GM18508 (cell line): ENCODE data around the gene IGLON5.

ENCODE experiments used
- ATAC-seq: cut with Tn5 transposase; IDR thresholded peaks from one replicate; pipeline ENCODE4 v1.9.1; 2021; ENCODE audit warnings: moderate number of reproducible peaks; ENCODE audit not compliant: insufficient read depth, unreplicated experiment

Gene IGLON5

DNA sequence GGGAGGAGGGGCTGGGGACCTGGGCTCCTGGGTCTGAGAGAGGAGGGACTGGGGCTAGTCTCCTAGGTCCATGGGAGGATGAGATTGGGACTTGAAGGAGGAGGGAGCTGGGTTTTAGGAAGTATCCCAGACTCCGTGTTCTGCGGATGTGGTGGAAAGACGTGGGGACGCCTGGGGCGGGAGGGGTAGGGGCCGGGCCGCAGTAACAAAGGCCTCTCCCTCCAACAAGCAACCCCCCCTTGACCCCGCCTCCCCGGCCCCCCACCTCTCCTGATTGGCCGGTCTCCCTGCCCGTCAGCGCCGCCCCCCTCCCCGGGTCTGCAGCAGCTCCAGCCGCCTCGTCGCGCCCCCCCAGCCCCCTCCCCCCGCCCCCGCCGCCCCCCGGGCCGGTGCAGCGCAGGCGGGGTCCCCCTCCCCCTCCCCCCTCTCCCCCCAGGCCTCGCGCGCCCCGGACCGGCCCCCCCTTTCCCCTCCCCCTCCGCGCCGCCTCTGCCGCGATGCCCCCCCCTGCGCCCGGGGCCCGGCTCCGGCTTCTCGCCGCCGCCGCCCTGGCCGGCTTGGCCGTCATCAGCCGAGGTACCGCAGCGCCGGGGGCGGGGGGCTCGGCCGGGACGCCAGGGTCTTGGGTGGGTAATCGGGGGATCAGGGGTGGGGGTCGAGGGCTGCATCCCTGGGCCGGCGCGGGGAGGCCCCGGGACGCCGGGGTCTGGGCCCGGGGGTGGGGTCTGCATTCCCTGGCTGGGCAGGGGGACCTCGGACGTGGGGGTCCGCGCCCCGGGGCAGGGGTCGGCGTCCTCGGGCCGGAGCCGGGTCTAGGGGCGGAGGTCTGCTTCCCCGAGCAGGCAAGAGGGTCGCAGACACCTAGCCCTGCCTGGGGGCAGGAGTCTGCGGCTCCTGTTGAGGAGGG, at the start of gene IGLON5:
TSS of gene IGLON5 (plus strand) at position 294 of the 907 bp plus-strand sequence. CDS start at position 498, 204 bp downstream.
- no peak for ATAC-seq

GRCh38 chr19:51263808-51264207, 47.6 kb upstream of the IGLON5 start:
- ATAC-seq: no peak

DNA sequence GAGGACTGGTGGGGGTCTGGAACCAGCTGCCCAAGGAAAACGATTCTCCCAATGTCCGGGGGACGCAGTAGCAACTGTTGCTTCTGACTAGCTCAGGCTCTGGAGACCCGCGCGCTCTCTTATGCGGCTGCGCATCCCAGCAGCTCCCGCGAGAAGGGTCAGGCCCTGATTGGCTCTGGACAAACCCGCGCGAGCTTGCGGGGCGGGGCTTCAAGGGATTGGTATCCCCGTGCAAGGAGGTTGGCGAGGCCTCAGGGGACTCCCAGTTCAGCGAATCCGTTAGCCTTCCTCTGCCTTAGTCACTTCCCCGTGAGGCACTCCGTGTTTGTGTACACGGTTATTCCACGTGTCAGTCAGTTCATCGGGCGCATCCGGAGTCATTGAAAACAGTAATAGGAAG, 40.4 kb upstream of the IGLON5 start:
- ATAC-seq: no peak

GRCh38 chr19:51272183-51272810, 39.1 kb upstream of the IGLON5 start:
- ATAC-seq: no peak

DNA sequence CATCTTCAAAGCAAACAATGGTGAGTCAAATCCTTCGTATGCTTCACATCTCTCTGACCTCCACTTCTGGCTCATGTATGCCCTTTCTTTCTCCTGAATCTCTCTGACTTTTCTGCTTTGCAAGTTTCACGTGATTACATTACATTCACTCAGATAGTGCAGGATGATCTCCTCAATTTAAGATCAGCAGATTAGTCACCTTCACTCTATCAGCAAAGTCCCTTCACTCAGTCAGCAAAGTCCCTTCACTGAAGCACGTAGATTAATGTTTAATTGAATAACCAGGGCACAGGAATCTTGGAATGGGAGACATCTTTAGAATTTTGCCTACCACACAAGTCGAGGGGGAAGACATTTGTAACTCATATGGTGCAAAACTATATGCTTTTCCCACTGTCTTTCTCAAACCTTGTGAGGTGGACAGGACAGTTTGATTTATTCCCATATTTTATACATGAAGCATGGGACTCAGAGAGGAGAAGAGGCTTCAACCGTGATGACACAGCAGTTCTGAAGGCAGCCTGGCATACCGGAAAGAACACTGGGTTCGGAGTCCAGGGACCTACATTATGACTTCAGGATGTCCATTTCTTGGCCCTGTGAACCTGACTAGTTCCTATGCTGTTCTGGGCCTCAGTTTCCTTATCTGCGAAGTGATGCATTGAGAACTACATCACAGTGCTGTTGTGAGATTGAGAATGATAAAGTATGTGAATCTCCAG, 37.2 kb upstream of the IGLON5 start:
- no peak for ATAC-seq

DNA sequence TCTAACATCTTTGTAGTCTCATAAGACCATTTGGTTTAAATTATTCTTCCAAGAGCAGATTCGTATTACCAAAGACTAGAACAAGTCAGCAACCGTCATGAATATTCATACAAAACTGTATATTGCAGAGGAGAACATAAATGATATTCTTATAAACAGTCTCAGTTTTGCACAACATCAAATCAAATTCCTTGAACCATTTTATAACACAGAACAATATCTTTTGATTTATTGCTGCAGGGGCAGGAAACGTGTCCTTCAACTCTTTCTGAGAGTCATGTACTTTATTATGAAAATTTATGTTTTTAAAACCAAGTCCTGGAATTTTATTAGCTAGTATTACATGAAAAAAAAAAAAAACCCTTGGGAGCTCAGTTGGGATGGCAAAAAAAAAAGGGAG, 34.3 kb upstream of the IGLON5 start:
- no peak for ATAC-seq

GRCh38 chr19:51282335-51282734, 29.1 kb upstream of the IGLON5 start:
- ATAC-seq: no peak

DNA sequence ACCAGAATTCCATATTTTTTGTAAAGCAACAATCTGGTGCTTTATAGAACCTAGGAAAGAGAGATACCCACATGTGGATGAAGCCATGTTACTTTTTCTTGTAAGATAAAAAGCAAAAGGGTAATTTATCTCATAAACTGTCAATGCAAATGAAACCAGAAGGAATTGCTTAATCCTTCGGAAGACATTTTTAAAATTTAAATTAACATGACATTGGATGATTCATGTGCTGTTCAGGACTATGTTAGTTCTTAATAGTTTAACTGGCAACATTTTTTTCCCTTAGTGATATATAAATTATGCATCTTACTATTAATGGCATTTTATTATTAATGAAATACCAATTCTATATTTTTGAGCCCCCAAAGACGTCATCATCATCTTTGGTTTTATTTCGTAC, 25.8 kb upstream of the IGLON5 start:
- ATAC-seq: no peak

GRCh38 chr19:51289635-51290034, 21.8 kb upstream of the IGLON5 start:
- ATAC-seq: no peak

- no peak for ATAC-seq
Observed at GRCh38 chr19:51292971-51293370, 18.5 kb upstream of the IGLON5 start.

DNA sequence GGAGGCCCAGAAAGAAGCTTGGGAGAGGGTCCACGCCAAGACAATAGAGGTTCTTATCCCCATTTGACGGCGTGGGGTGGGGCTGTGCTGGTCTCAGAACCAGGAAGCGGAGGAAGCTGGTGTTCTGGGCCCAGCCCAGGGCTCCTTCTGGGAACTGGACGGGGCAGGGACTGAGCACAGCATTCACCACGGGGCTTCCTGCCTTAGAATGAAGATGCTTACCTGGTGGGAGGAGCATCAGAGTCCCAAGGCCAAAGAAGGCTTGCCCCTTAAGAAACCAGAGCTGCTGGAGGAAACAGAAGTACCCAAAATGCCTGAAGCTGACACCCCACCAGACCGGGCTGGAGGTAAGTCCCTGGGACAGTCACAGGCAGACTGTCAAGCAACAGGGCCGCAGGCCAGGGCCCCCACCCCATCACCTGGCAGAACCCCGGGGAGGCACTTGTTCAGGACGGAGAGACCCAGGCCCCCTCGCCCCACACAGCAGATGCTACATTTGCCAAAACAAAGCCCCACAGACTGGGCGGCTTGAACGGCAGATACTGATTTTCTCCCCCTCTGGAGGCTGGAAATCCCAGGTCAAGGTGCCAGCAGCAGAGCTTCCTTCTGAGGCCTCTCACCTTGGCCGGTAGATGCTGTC, 17.8 kb upstream of the IGLON5 start:
- no peak for ATAC-seq

DNA sequence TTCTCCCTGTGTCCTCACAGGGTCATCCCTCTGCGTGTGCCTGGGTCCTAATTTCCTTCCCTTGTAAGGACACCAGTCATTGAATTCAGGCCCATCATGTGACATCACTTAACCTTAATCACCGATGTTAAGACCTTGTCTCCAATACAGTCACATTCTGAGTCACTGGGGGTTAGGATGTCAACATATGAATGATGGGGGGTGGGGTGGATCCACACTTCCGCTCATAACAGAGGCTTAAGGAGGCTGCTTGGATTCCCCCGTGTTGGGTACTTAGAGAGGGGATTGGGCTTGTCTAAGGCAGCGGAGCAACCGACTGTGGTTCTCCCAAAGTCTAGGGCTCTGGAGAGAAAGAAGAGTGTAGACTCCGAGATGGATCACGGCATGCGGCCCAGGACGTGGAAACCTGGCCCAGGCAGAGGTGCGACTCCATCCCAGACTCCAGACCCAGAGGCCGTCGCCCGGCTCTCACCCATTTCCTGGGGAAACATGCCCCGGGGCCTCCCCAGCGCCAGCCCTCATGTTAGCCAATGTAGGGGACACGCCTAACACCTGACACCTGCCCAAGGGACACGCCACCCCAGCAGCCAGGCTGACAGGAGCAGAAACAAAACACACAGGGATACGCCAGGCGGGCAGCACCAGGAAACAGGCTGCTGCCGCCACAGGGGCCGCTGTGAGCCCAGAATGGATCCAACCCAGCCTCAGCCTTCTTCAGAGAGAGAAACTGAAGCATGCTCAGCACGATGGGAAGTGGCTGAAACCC, 17.1 kb upstream of the IGLON5 start:
- ATAC-seq: no peak

DNA sequence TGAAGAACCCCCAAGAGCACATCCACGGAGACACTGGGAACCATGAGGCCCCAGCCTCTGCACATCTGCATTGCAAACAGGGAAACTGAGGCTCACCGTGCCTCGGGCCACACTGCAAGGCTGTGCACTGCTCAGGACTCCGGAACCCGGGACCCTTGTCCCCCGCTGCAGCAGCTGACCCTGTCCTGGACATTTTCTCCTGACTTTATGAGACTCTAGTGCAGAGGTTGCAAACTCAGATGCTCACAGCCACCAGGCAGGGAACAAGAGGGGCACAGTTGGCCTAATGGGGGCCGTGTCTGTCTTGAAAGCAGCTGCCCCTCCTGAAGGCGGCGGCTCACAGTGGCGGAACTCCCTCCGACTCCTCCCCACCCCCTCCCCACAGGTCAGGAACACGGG, 16.5 kb upstream of the IGLON5 start:
- ATAC-seq: no peak

- ATAC-seq: no peak
Observed at GRCh38 chr19:51295382-51296126, 15.9 kb upstream of the IGLON5 start.

- no peak for ATAC-seq
Observed at GRCh38 chr19:51296336-51297093, 14.9 kb upstream of the IGLON5 start.

DNA sequence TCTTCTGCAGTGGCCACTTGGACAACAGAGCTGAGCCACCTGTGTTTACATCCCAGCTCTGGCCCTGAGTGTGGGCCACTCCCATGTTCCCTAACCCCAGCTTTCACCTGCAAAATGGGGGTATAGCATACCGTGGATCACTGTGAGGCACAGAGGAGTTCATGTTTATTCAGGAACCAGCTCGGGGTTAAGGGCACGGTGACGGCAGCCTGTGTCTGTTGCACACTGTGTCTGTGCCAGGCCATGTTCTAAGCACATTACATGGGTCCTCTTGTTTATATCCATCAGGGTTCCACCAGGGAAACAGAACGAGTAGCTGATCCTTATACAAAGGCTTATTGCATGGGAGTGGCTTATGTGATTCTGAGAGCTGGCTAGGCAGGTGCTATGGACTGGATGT, 14.0 kb upstream of the IGLON5 start:
- no peak for ATAC-seq

- no peak for ATAC-seq
Observed at GRCh38 chr19:51301266-51301665, 10.2 kb upstream of the IGLON5 start.

DNA sequence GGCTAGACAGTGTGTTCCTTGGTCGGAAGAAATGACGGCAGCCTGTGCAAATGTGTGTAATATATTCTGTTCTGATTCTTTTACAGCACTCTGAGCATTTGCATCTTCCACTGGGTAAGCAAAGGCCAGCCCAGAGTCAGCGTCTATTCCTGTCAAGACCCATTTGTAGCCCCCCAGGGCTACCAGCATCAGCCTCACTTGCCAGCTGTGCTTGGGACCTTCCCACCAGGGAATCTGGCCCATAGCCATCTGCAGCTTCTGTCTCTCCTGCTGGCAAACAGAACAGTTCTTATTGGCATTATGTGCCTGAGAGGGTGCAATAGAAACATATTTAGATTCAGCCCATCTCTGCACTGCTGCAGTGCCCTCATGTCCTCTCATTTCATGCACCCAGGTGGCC, 6.0 kb upstream of the IGLON5 start:
- no peak for ATAC-seq

GRCh38 chr19:51316688-51317087, 5.2 kb downstream of the IGLON5 start:
- ATAC-seq: no peak
